HG03521 (cell line): ENCODE measurements around the gene MT3.
"Not testable (repeated sequence)": the region's sequence is repeated elsewhere in the genome, so short reads cannot be mapped to it uniquely, and the experiment has no call there.

ENCODE experiments used
- ATAC-seq: cut with Tn5 transposase; IDR thresholded peaks from one replicate; pipeline ENCODE4 v1.9.1; 2021; ENCODE audit warnings: mild to moderate bottlenecking, moderate library complexity; ENCODE audit not compliant: unreplicated experiment

Gene MT3

GRCh38 chr16:56608876-56609462 is 19.6 kb downstream of the MT3 start:
- no peak for ATAC-seq

- ATAC-seq: no peak
These were observed 20.2 kb downstream of the MT3 start for GRCh38 chr16:56609463-56609921.

- ATAC-seq: no peak
These were observed 20.8 kb downstream of the MT3 start for GRCh38 chr16:56610017-56610608.

DNA sequence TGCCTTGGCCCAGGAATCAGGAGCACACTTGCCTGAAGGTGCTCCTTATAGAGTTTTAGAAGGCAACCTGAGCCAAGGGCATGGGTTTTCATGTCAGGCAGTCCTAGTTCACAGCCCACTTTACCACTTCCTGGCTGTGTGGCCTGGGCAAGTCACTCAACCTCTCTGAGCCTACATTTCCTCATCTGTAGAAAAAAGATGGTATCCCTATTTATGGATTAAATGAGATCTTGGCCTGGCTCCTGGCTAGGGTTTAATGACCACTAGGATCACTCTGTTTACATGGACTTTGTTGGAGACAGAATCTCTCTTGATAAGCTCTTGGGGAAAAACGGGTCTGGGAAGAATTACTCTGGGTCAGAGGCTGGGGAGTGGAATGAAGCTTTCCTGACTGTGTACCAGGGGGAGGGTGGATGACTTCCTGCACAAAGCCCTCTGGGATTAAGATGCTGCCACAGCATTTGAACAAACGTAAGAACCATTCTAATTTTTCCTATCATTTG is 21.3 kb downstream of the MT3 start:
- ATAC-seq: no peak

- no peak for ATAC-seq
These were observed 22.0 kb downstream of the MT3 start for GRCh38 chr16:56611281-56611833.

GRCh38 chr16:56613706-56614105 is 24.4 kb downstream of the MT3 start:
- no peak for ATAC-seq

GRCh38 chr16:56614549-56614991 is 25.2 kb downstream of the MT3 start:
- ATAC-seq: no peak

- no peak for ATAC-seq
These were observed 26.0 kb downstream of the MT3 start for GRCh38 chr16:56615353-56615752.

GRCh38 chr16:56616608-56617211 is 27.4 kb downstream of the MT3 start:
- ATAC-seq: no peak

- ATAC-seq: no peak
These were observed 28.1 kb downstream of the MT3 start for GRCh38 chr16:56617212-56618085.

DNA sequence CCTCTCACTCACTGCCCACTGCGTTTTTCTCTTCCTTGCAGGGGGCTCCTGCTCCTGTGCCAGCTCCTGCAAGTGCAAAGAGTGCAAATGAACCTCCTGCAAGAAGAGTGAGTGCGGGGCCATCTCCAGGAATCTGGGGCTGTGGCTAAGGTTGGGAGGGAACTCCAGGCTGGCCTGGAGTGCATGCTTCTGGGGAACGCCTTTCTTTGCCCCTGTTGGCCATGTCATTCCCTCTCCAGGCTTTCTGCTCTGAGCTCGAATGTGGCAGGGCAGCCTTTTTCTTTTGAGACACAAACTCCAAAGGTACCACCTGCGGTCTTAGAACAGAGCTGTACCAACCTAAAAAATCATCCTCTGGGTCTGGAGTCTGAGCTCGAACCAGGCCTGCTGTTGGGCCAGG is 28.8 kb downstream of the MT3 start:
- ATAC-seq: no peak

DNA sequence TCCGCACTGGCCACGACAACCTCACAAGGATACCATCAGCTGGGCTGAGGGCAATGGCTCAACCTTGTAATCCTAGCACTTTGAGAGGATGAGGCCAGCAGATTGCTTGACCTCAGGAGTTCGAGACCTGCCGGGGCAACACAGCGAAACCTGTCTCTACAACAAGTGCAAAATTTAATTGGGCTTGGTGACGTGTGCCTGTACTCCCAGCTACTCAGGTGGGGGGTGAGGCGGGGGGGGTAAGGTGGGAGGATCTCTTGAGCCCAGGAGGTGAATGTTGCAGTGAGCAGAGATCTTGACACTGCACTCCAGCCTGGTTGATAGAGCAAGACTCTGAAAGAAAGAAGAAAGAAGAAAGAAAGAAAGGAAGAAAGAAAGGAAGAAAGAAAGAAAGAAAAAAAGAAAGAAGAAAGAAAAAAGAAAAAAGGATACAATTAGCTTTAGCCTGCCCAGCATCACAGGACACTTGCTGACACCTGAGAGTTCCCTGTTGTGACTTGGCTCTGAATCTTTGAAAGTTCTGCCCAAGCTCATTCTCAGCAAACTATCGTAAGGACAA is 31.1 kb downstream of the MT3 start:
- ATAC-seq: no peak

- ATAC-seq: not testable (repeated sequence)
These were observed 32.5 kb downstream of the MT3 start for GRCh38 chr16:56621665-56622445.

DNA sequence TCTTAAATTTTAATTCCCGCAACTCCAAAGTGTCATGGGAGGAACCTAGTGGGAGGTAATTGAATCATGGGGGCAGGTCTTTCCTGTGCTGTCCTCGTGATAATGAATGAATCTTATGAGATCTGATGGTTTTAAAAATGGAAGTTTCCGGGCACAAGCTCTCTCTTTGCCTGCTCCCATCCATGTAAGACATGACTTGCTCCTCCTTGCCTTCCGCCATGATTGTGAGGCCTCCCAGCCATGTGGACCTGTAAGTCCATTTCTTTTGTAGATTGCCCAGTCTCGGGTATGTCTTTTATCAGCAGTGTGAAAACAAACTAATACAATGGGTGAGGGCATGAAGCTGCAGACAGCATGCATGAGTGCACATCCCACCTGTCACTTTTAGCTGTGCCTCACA is 33.9 kb downstream of the MT3 start:
- not testable (repeated sequence) for ATAC-seq

- ATAC-seq: no peak
These were observed 34.3 kb downstream of the MT3 start for GRCh38 chr16:56623637-56624036.

DNA sequence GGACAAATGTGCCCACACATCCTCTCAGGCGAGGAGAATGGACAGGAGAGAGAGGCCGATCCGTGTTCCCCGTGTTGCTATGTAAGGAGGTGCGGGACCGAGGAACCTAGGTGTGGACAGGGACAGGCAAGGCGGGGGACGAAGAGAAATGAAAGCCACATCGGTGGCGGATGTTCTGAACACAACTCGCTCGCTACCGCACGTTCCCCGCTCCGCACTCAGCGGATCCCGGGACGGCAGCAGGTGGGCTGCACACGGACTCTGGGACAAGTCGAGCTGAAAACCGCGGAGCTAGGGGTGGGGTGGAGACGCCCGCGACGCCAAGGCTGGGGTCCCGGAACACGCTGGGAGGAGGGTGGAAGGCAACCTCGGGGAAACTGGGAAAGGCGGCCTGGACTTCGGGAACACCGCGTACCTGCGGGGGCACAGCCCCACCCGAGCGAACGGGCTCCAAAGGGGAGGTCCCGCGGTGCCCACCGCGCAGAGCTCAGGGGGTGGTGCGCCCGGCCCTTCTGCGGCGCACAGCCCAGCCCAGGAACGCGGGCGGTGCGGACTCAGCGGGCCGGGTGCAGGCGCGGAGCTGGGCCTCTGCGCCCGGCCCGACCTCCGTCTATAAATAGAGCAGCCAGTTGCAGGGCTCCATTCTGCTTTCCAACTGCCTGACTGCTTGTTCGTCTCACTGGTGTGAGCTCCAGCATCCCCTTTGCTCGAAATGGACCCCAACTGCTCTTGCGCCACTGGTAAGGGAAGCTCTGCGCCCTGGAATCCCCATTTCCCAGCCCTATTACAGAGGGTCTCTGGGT is 36.0 kb downstream of the MT3 start, which contains the start of gene MT1E:
MT1E (plus strand) TSS at position 642 of the 803 bp plus-strand sequence; CDS start at position 713, 71 bp downstream.
- ATAC-seq: peak; percentile 55

DNA sequence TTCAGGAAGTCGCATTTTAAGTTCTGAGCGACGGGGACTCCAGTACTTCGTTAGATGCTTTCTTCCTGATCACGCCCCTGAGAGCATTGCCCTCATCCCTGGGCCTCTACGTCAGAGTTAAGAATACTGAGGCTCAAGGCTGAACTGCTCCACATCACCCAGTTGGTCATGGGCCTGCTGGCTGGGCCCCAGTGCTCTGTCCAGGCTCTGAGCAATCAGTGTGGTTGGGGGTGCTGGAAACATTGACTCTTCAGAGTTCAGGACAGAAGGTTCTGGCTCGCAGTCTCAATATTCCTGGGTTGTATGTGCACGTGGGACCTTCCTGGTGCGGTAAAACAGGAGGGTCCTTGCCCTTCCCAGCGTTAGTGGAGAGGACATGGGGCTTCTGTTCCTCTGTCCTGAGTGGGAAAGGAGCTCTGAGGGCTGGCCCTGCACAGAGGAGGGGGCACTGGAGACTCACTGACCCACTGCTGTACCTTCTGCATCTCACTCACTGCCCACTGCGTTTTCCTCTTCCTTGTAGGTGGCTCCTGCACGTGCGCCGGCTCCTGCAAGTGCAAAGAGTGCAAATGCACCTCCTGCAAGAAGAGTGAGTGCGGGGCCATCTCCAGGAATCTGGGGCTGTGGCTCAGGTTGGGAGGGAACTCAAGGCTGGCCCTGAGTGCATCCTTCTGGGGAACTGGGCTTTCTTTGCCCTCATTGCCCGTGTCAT is 36.8 kb downstream of the MT3 start:
- no peak for ATAC-seq

DNA sequence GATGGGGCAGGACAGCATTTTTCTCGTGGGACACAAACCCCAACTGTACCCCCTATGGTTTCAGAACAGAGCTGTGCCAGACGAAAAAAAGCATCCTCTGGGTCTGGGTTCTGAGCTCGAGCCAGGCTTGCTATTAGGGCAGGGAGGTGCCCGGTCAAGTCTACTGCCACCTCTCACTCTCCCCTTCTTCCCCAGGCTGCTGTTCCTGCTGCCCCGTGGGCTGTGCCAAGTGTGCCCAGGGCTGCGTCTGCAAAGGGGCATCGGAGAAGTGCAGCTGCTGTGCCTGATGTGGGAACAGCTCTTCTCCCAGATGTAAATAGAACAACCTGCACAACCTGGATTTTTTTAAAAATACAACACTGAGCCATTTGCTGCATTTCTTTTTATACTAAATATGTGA is 37.4 kb downstream of the MT3 start:
- no peak for ATAC-seq
